T-helper 2 cell (primary cell): ENCODE measurements around the gene P4HTM.
"Not testable (repeated sequence)": the region's sequence is repeated elsewhere in the genome, so short reads cannot be mapped to it uniquely, and the experiment has no call there.

Experiments
- DNase-seq, 5 experiments: peaks; one replicate each; pipeline versions ENCODE4 v3.0.0 to v3.0.0-alpha.2; 2012 to 2022

Gene P4HTM

GRCh38 chr3:48985831-48986376 is 4.1 kb upstream of the P4HTM start:
- DNase-seq: no peak

- DNase-seq: no peak
Observed at GRCh38 chr3:48989126-48989795, 780 bp upstream of the P4HTM start.

GRCh38 chr3:48990636-48991469 is 812 bp downstream of the P4HTM start:
- peak in 2 of 5 experiments; percentile 18 to 55 for DNase-seq

- DNase-seq: no peak
Observed at GRCh38 chr3:48991851-48992545, 2.0 kb downstream of the P4HTM start.

GRCh38 chr3:48993834-48994233 is 3.8 kb downstream of the P4HTM start:
- DNase-seq: no peak

GRCh38 chr3:48996640-48997039 is 6.6 kb downstream of the P4HTM start:
- no peak for DNase-seq

- DNase-seq: no peak
Observed at GRCh38 chr3:48997102-48997635, 7.1 kb downstream of the P4HTM start.

GRCh38 chr3:48997714-48998637 is 7.9 kb downstream of the P4HTM start:
- no peak for DNase-seq

- no peak for DNase-seq
Observed at GRCh38 chr3:48999085-48999858, 9.2 kb downstream of the P4HTM start.

GRCh38 chr3:49001155-49001554 is 11.1 kb downstream of the P4HTM start:
- no peak for DNase-seq

GRCh38 chr3:49004352-49005302 is 14.6 kb downstream of the P4HTM start:
- no peak for DNase-seq

GRCh38 chr3:49005303-49005680 is 15.3 kb downstream of the P4HTM start:
- no peak for DNase-seq

- no peak for DNase-seq
Observed at GRCh38 chr3:49005998-49006397, 16.0 kb downstream of the P4HTM start.

- DNase-seq: peak in 1 of 5 experiments; percentile 28
Observed at GRCh38 chr3:49006408-49007067, 16.5 kb downstream of the P4HTM start.

GRCh38 chr3:49007068-49007770 is 17.2 kb downstream of the P4HTM start, which contains the start of gene WDR6:
Gene WDR6 (plus strand): TSS chr3:49007391. CDS start chr3:49007432, 41 bp downstream.
- peak; percentile 94 to 99 (median 96) for DNase-seq

- DNase-seq: peak; percentile 73 to 94 (median 82)
Observed at GRCh38 chr3:49007771-49008528, 17.9 kb downstream of the P4HTM start.

GRCh38 chr3:49008627-49009026 is 18.6 kb downstream of the P4HTM start:
- DNase-seq: not testable (repeated sequence)

- no peak for DNase-seq
Observed at GRCh38 chr3:49009396-49009795, 19.4 kb downstream of the P4HTM start.
